HG03460 (cell line): ENCODE measurements around the gene MTCL3.

ENCODE experiments used
- ATAC-seq: cut with Tn5 transposase; IDR thresholded peaks from one replicate; pipeline ENCODE4 v1.9.1; 2021; ENCODE audit not compliant: unreplicated experiment

Gene MTCL3

GRCh38 chr6:127515794-127516661, 3.1 kb downstream of the MTCL3 start:
- peak; percentile 64 for ATAC-seq

GRCh38 chr6:127515234-127515793, 3.8 kb downstream of the MTCL3 start:
- ATAC-seq = no peak

GRCh38 chr6:127514773-127515227, 4.3 kb downstream of the MTCL3 start:
- ATAC-seq = no peak

GRCh38 chr6:127514179-127514772, 4.9 kb downstream of the MTCL3 start:
- no peak for ATAC-seq

DNA sequence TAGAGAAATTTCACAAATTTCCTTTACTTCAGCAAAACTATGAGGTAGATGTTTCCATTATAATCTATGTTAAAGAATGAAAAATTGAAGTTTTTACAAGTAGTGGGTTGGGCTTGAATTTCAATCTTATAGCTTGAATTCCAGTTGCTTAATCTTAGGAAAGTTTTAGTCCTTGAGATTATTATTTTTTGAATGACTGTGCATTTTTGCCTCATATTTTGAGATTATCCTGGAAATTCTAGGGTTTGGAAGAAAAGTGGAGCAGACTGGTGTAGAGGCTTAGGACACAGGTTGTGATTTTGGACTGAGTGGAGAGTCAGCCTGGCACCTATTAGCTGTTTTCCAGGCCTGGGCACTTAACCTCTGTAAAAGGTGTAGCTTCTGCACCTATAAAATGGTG, 5.7 kb downstream of the MTCL3 start:
- no peak for ATAC-seq

GRCh38 chr6:127510876-127511275, 8.3 kb downstream of the MTCL3 start:
- ATAC-seq = no peak

DNA sequence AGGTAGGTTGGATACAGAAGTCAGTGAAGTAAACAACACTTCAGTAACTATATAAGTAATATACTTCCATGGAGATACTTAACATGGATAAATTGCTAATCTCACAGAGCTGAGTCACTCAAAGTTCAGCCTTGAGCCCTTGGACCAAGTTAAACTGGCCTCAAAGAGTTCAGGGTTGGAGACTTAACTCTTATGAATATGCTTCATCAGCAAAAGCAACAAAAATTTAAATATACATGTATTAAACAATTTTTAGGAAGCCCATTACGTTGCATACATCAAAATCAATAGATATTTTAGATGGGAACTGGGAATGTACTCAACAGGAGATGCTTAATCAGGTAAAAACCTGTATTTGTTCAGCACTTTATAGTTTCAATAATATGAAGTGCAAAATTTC, 12.2 kb downstream of the MTCL3 start:
- ATAC-seq = no peak

GRCh38 chr6:127503022-127503421, 16.1 kb downstream of the MTCL3 start:
- no peak for ATAC-seq

- ATAC-seq = no peak
These were observed 21.7 kb downstream of the MTCL3 start for GRCh38 chr6:127497410-127497809.

- ATAC-seq = no peak
These were observed 22.7 kb downstream of the MTCL3 start for GRCh38 chr6:127496471-127496870.

GRCh38 chr6:127494240-127494767, 24.8 kb downstream of the MTCL3 start:
- no peak for ATAC-seq

DNA sequence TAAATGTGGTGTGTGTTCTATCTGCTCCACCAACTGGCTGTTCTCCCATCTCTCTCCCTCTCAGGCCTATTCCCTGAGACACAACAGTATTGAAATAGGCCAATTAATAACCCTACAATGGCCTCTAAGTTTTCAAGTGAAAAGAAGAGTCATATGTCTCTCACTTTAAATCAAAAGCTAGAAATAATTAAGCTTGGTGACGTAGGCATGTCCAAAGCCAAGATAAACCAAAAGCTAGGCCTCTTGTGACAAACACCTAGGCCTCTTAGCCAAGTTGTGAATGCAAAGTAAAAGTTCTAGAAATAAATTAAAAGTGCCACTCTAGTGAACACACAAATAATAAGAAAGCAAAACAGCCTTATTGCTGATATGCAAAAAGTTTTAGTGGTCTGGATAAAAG, 29.9 kb downstream of the MTCL3 start:
- ATAC-seq = no peak

- no peak for ATAC-seq
These were observed 32.2 kb downstream of the MTCL3 start for GRCh38 chr6:127486934-127487333.

DNA sequence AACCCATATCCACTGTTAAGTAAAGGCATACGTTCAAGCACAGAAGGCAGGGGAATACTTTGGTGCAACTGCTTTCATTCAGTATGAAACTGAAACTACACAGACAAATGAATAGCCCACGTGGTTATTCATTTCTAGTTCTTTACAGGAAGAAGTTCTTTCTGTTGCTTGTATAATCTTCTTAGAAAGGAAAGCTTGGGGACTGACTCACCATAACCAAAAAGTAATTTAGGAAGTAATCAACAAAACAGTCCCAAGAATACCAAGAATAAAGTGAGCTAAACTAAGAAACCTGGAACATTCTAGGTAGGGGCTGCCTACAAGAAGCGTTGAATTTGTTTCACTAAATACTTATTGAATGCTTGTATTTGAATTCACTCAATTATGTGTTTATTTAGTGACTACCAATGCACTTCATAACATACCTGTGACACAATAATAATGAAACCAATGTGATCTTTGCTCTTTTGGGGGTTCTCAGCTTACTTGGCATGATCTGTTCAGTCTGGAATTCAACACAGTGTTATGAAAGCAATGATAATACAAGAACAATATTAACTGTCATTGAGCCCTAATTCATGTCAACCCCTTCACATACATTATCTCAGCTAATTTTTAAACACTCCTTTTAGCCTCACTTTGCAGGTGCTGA, 34.8 kb downstream of the MTCL3 start:
- peak; percentile 99 for ATAC-seq

GRCh38 chr6:127483399-127484055, 35.6 kb downstream of the MTCL3 start:
- peak; percentile 23 for ATAC-seq

- no peak for ATAC-seq
These were observed 36.8 kb downstream of the MTCL3 start for GRCh38 chr6:127482325-127482724.

GRCh38 chr6:127481628-127482027, 37.5 kb downstream of the MTCL3 start:
- ATAC-seq = no peak

GRCh38 chr6:127481111-127481510, 38.0 kb downstream of the MTCL3 start:
- ATAC-seq = no peak

- ATAC-seq = no peak
These were observed 41.5 kb downstream of the MTCL3 start for GRCh38 chr6:127477658-127478057.

GRCh38 chr6:127475823-127476176, 43.3 kb downstream of the MTCL3 start:
- no peak for ATAC-seq
